NOMO-1 treated with dmso at 0.1 percent for 144 hours (cell line): ENCODE data around the gene KCNB1.
"Not testable (repeated sequence)": the region's sequence is repeated elsewhere in the genome, so short reads cannot be mapped to it uniquely, and the experiment has no call there.

Experiments used
- DNase-seq: peaks from one replicate; lab custom pipeline; 2025; ENCODE audit not compliant: unreplicated experiment; lab: John Stamatoyannopoulos, UW

KCNB1 gene

GRCh38 chr20:49330701-49331615, 151.5 kb downstream of the KCNB1 start:
- DNase-seq: no peak

DNA sequence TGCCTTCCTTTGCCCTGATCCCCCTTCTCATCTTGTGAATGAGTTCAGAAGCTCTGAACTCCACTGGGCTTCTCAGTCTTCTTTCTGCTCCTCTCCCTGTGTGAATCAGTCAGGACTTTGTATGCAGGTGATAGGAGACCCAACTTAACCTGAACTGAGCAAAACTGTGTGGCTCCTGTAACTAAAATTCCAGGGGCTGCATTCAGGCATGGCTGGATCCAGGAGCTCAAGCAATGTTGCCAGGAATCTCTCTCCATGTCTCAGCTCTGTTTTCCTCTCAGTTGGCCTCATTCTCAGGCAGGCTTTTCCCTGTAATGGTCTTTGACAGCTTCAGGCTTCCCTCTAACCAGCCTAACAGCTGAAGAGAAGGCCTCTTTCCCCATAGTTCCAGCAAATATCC, 153.7 kb downstream of the KCNB1 start:
- DNase-seq: no peak

GRCh38 chr20:49326026-49326425, 156.4 kb downstream of the KCNB1 start:
- DNase-seq: no peak

DNA sequence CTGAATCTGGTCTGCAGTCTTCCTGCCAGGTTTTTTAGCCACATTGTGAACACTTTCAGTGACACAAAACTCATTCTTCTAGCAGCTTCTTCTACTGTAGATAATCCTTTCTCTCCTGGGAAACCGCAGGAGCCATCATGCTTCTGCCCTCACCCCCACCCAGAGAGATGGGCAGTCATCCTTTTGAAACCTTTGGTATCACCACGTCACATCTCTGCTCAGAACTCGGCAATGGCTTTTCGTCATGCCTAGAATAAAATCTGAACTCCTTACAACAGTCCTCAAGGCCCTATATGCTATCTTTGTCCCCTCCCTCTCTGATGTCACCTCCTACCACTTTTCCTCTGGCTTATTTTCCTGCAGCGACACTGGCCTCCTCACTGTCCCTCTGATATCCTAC, 158.2 kb downstream of the KCNB1 start:
- DNase-seq: no peak

DNA sequence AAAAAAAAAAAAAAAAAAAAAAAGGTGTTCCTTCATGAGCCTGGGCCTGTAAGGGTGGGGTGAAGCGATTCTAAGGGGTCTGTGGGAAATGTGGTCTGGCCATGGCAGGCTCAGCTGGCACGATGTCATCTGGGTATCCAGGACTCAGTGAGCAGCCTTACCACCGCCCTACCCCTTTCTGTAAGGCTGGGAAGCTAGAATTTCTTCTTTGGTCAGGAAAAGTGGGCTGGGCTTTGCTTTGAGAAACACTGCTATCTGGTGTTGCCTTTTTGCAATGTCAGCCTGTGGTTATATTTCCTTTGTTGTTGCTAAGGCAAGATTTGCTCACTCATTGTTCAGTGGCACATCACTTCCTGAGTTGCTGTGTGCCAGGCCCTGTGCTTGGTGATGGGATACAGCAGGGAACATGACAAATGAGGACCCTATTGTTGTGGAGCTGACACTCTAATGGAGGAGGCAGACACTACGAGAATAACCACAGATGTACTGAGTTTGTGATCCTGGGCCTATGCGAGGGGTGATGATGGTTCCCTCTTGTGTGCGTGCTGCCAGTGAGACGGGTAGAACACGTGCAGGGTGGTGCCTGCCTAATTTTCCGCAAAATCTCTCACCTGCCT, 158.7 kb downstream of the KCNB1 start:
- no peak for DNase-seq

- DNase-seq: no peak
These were observed 162.0 kb downstream of the KCNB1 start for GRCh38 chr20:49320460-49320859.

DNA sequence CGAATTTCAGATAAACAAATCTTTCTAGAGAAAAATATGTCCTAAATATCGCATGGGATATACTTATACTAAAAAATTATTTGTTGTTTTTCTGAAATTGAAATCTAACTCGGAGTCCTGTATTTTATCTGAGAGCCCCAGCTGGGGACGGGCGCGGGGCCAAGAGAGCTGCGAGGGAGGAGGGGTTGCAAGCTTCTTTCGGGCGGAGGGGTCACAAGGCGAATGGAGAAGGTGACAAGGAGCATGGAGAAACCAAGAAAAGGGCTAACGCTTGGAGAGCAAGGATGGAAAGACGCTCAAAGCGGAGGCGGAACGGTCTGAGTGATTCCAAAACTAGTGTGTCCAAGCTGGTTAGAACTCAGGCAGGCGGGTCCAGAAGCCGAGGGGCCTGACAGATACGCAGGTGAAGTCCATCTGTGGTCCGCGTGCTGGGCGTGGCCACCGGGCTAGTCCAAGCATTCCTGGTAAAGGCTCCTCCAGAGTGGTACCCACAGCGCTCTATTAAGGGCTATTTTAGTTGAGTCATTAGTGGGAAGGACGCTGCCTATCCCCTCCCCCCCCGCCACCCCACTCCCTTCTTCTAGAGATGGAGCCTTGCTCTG, 163.2 kb downstream of the KCNB1 start:
- DNase-seq: no peak

DNA sequence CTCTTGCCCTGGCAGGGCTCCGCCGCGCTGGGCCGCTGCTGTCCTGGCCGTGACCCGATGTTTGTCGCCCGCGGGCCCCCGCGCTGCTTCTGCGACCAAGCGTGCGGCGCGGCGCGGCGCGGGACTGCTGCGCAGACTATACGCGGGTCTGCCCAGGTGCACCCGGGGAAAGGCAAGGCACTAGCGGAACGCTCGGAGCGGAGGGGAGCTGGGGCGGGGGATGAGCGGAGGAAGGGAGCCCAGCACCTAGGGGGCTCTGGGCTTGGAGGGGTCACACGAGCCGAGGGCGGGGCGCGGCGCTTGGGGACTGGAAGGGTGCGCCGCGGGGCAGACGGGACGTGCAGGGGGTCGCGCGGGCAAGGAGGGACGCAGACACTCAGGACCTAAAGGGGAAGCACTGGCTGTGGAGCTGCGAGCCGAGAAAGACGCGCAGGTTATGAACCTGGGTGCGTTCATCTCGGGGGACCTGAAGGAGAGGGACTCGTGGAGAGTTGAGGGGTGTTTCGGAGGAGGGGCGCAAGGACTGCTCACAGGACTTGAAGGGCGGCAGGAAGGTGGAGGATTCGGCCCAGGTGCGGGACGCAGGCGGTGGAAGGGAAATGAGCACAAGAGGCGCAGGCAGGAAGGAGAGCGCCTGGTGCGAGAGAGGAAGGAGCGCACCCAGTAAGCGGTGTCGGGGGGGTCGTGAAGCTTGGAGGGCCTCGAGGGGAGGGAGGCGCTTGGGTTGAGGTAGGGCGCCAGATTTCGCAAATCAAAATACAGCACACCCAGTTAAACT, 163.8 kb downstream of the KCNB1 start:
- no peak for DNase-seq

DNA sequence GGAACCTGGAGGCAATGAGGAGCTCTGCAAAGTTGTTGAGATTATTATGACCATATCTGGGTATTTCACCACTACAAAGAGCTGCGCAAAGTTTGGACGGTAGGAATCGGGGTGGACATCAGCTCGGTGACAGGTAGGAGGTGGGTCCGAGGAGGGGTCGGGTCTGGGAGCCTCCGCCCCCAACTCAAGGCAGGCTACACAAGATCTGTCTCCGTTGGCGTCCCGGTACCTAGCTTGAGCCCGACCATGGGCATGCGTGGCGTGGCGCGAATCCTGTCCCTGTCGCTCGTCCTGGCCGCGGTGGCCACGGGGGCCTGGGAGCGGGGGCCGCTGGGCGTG, 164.4 kb downstream of the KCNB1 start:
- no peak for DNase-seq

DNA sequence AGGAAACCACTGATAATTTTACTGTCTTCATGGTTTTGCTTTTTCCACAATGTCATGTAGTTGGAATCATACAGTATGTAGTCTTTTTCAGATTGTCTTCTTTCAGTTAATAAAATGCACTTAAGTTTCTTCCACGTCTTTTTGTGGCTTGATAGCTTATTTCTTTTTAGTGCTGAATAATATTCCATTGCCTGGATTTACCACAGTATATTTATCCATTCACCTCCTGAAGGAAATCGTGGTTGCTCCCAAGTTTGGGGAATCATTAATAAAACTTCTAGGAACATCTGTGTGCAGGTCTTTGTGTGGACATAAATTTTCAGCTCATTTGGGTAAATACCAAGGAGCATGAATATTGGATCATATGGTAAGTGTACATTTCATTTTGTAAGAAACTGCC, 165.8 kb downstream of the KCNB1 start:
- DNase-seq: no peak

GRCh38 chr20:49315580-49315979, 166.9 kb downstream of the KCNB1 start:
- DNase-seq: no peak

- not testable (repeated sequence) for DNase-seq
These were observed 168.4 kb downstream of the KCNB1 start for GRCh38 chr20:49314052-49314451.
